ENCODE data around the gene PCNX3. TPM values are rescaled to one million over a fixed set of nuclear protein-coding genes. Genes with fewer than 3 reads are reported as not detected.

Gene PCNX3
- total RNA-seq, 1 experiment from 2014 or later, result 50.4 TPM

DNA sequence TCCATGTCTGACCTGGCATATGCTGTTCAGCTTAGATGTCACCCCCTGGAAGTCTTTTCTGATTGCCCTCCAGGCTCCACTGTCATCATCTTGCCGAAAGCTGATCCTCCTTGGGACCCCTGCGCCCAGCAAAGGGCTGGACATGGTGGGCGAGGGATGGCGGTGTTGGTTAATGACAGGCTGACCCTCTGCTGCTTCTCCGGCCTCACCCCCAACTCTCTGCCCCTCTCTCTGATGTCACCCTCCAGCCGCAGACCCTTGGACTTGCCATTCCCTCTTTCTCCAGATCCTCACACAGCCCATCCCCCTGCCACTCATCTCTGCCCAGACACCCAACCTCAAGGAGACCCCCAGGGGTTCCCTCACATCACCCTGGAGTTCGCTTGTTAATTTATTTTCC is 37.4 kb upstream of the PCNX3 start:
- Histone ChIP-seq H3K9ac (ENCODE audit: low read length) (peak overlapping the region; percentile 86; the same call in 1 of the 2 replicates), H3K79me2 (ENCODE audit: insufficient read depth, low read length) (peaks cover 23% of the 10 kb centered on the region; the same call in 1 of the 2 replicates), H3K27ac (ENCODE audit: low read depth, low read length) (peak overlapping the region; percentile 97), H3K4me3 (replicated peaks in 1 of 2; ENCODE audit: low read depth in 1 of 2, low read length in 2 of 2) (no peak overlapping the region), H4K20me1 (ENCODE audit: insufficient read depth) (no peaks in the 10 kb centered on the region), H2AFZ (ENCODE audit: low read depth, low read length, poor library complexity, severe bottlenecking) (no peak overlapping the region), H3K9me2 (ENCODE audit: insufficient read depth) (no peaks in the 10 kb centered on the region), H3K27me3 (ENCODE audit: insufficient read depth, low read length) (no peaks in the 10 kb centered on the region), H3K36me3 (ENCODE audit: control insufficient read depth in 1 of 2, insufficient read depth in 2 of 2, low read length in 2 of 2) (peaks cover 2 to 4% of the 10 kb centered on the region in 2 experiments; a peak in 2 of 4 replicates), H3K4me2 (ENCODE audit: low read length) (peak overlapping the region; percentile 78; the same call in 1 of the 2 replicates), H3K9me3 (ENCODE audit: control insufficient read depth in 1 of 2, insufficient read depth in 1 of 2, low read depth in 1 of 2, low read length in 2 of 2) (no peaks in the 10 kb centered on the region), H3K4me1 (ENCODE audit: control insufficient read depth in 1 of 2, insufficient read depth in 2 of 2, low read length in 2 of 2) (peaks cover 35 to 44% of the 10 kb centered on the region in 2 experiments)
- DNase-seq (ENCODE audit: low read depth, low spot score) (no peak), ATAC-seq (no peak)
- ChIA-PET RAD21 (ENCODE audit: low non-redundant PET in 1 of 2, low total read pairs in 2 of 2, uncharacterized antibody in 2 of 2, unreplicated experiment in 2 of 2) (no interaction called here), CTCF (interaction anchor here (1.3 kb wide), 1 partner anchor 8 kb away, joined by 3 read pairs; no protein-coding TSS in a partner anchor), POLR2A (interaction anchor here (1.6 kb wide), 1 partner anchor 37 kb away, joined by 5 read pairs; the partner anchor contains the start of gene PCNX3)
- intact Hi-C loops (cut with micrococcal nuclease), result no loop called here
- BruUV-seq (replicated peaks), result no TSS peak
- TF ChIP-seq SP1 (IDR thresholded peaks at IDR 0.05; ENCODE audit: low read depth) (no peak), EGR1 (IDR thresholded peaks at IDR 0.05; ENCODE audit: low read depth) (no peak), ZNF274 (IDR thresholded peaks at IDR 0.05; ENCODE audit: low read depth, low read length) (no peak), POLR2AphosphoS5 (IDR thresholded peaks at IDR 0.05; ENCODE audit: low read depth, low read length) (no peak), YY1 (IDR thresholded peaks at IDR 0.05; ENCODE audit: extremely low read depth, insufficient replicate concordance, low read depth, low read length) (no peak), CBX3 (IDR thresholded peaks at IDR 0.05; ENCODE audit: low read depth) (no peak), EZH2phosphoT487 (IDR thresholded peaks at IDR 0.05; ENCODE audit: borderline replicate concordance) (no peak), SIN3A (IDR thresholded peaks at IDR 0.05; ENCODE audit: low read depth) (no peak), TCF7L2 (IDR thresholded peaks at IDR 0.05; ENCODE audit: borderline replicate concordance, extremely low read depth, insufficient read depth, insufficient read length) (no peak), ELF1 (IDR thresholded peaks at IDR 0.05; ENCODE audit: borderline replicate concordance, low read depth) (no peak), REST (IDR thresholded peaks at IDR 0.05; ENCODE audit: low read depth) (no peak), CTCF (IDR thresholded peaks at IDR 0.05 in 2 of 3, conservative IDR thresholded peaks at IDR 0.05 in 1 of 3; ENCODE audit: borderline replicate concordance in 1 of 3, insufficient read depth in 1 of 3, low read depth in 2 of 3, low read length in 2 of 3) (no peak), EZH2 (IDR thresholded peaks at IDR 0.05) (no peak), POLR2A (IDR thresholded peaks at IDR 0.05; ENCODE audit: borderline replicate concordance, extremely low read depth, insufficient read depth, insufficient read length) (no peak), FOSL1 (IDR thresholded peaks at IDR 0.05; ENCODE audit: low read depth) (no peak), ZBTB33 (IDR thresholded peaks at IDR 0.05; ENCODE audit: extremely low read depth, insufficient replicate concordance, low read length) (no peak), JUND (IDR thresholded peaks at IDR 0.05) (no peak), CEBPB (IDR thresholded peaks at IDR 0.05; ENCODE audit: low read depth) (no peak)
- TF ChIP-seq, protein P1, sequence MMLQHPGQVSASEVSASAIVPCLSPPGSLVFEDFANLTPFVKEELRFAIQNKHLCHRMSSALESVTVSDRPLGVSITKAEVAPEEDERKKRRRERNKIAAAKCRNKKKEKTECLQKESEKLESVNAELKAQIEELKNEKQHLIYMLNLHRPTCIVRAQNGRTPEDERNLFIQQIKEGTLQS (IDR thresholded peaks at IDR 0.05), result no peak
- TF ChIP-seq, protein P2, sequence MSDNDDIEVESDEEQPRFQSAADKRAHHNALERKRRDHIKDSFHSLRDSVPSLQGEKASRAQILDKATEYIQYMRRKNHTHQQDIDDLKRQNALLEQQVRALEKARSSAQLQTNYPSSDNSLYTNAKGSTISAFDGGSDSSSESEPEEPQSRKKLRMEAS (IDR thresholded peaks at IDR 0.05), result no peak

All from HCT116 (cell line).